Measurements from ENCODE around the gene ARMC2. TPM values are rescaled to one million over a fixed set of nuclear protein-coding genes. Genes with fewer than 3 reads are reported as not detected.

The ARMC2 gene
- total and polyA plus RNA-seq, 2 donors from 2014 or later: 1.9 to 12.7 TPM

DNA sequence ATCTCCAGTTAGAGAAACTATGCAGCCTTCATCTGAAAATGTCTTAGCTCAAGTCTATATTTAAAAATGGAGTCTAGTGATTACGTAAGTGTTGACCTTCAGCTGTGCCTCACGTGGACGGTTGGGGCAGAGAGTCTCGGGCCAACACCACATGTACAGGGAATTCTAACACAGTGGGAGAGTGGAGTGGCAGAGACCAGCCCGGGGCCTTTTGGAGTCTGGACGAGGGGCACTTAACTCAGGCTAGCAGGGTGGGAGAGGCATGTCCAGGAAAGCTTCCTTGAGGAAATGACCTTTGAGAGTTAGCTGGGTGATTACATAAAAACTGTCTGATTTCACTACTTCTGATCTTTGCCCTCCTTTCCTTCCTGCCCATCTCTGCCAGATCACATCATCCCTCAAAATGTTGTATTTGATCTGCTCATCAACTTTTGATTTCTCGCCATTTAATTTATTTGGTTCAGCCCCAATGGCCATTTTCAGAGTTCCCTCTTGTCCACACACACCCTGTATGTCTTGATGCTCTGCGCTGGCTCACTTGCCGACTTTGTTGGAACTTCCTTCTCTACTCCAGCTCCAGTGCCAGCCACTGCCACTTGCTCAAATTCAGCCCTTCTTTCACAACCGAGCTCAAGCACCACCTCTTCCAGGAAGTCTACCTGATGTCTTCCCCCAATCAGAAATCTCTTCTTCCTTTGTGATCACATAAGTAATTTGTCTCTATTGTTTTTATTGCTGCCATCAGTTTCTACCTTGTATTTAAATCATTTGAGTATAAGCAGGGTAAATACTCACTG lies 2.6 kb downstream of the ARMC2 start:
- intact Hi-C loops (cut with DNase I): no loop called here
- H3K27me3 ChIP-seq (ENCODE audit: control insufficient read depth, insufficient read depth, low read length): no peaks in the 10 kb centered on the region
- H3K4me3 ChIP-seq (ENCODE audit: low read length in 3 of 3): peak overlapping the region in 1 of 3 donors; percentile 18
- peaks cover 0 to 8% (median 6%) of the 10 kb centered on the region in 3 donors for H3K36me3 ChIP-seq (ENCODE audit: control insufficient read depth in 2 of 3, insufficient read depth in 3 of 3, low read length in 3 of 3)
- DNase-seq: no peak
- H3K9me3 ChIP-seq (ENCODE audit: control insufficient read depth in 2 of 3, insufficient read depth in 1 of 3, low read length in 3 of 3): no peaks in the 10 kb centered on the region
- TF ChIP-seq, protein P1, sequence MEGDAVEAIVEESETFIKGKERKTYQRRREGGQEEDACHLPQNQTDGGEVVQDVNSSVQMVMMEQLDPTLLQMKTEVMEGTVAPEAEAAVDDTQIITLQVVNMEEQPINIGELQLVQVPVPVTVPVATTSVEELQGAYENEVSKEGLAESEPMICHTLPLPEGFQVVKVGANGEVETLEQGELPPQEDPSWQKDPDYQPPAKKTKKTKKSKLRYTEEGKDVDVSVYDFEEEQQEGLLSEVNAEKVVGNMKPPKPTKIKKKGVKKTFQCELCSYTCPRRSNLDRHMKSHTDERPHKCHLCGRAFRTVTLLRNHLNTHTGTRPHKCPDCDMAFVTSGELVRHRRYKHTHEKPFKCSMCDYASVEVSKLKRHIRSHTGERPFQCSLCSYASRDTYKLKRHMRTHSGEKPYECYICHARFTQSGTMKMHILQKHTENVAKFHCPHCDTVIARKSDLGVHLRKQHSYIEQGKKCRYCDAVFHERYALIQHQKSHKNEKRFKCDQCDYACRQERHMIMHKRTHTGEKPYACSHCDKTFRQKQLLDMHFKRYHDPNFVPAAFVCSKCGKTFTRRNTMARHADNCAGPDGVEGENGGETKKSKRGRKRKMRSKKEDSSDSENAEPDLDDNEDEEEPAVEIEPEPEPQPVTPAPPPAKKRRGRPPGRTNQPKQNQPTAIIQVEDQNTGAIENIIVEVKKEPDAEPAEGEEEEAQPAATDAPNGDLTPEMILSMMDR (IDR thresholded peaks at IDR 0.05; ENCODE audit: borderline replicate concordance, extremely low read depth, insufficient read depth): no peak
- peak overlapping the region in 1 of 3 donors; percentile 17 for H3K9ac ChIP-seq (ENCODE audit: low read length in 3 of 3)
- FAIRE-seq: no peak
- peak overlapping the region; percentile 71 to 79 for H3K27ac ChIP-seq (ENCODE audit: low read depth in 2 of 2, low read length in 2 of 2)
- H3K4me1 ChIP-seq (ENCODE audit: control insufficient read depth in 2 of 3, insufficient read depth in 2 of 3, low read depth in 1 of 3, low read length in 3 of 3): peaks cover 2 to 12% (median 6%) of the 10 kb centered on the region in 3 donors

DNA sequence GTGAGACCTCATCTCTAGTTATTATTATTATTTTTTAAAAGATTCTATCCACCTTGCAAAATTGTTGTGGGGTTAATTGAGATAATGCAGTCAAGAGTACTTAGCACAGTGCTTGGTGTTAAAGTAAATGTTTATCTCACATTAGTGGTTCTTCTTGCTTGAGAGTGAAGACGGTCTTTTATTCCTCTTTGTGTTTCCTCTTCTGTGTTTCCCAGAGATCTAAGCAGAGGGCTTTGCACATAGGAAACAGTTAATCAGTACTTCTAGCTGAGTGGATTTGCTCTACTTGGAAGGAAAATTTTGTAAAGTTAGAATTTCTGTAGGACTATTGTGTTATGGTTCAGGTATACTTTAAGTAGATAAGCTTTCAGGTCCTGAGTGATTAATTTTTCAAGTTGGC lies 3.5 kb downstream of the ARMC2 start:
- Histone ChIP-seq H3K9ac (ENCODE audit: low read length in 3 of 3) (no peak overlapping the region), H3K27ac (ENCODE audit: low read depth in 2 of 2, low read length in 2 of 2) (no peak overlapping the region), H3K27me3 (ENCODE audit: control insufficient read depth, insufficient read depth, low read length) (no peaks in the 10 kb centered on the region), H3K4me3 (ENCODE audit: low read length in 3 of 3) (no peak overlapping the region), H3K4me1 (ENCODE audit: control insufficient read depth in 2 of 3, insufficient read depth in 2 of 3, low read depth in 1 of 3, low read length in 3 of 3) (peaks cover 2 to 12% (median 6%) of the 10 kb centered on the region in 3 donors), H3K36me3 (ENCODE audit: control insufficient read depth in 2 of 3, insufficient read depth in 3 of 3, low read length in 3 of 3) (peaks cover 0 to 11% (median 8%) of the 10 kb centered on the region in 3 donors), H3K9me3 (ENCODE audit: control insufficient read depth in 2 of 3, insufficient read depth in 1 of 3, low read length in 3 of 3) (no peaks in the 10 kb centered on the region)
- no peak for FAIRE-seq
- TF ChIP-seq, protein P1 (IDR thresholded peaks at IDR 0.05; ENCODE audit: borderline replicate concordance, extremely low read depth, insufficient read depth): no peak
- DNase-seq: no peak
- intact Hi-C loops (cut with DNase I): no loop called here

GRCh38 chr6:108853077-108853476 lies 4.9 kb downstream of the ARMC2 start:
- Histone ChIP-seq H3K4me1 (ENCODE audit: control insufficient read depth in 2 of 3, insufficient read depth in 2 of 3, low read depth in 1 of 3, low read length in 3 of 3) (peaks cover 0 to 9% (median 6%) of the 10 kb centered on the region in 3 donors), H3K9me3 (ENCODE audit: control insufficient read depth in 2 of 3, insufficient read depth in 1 of 3, low read length in 3 of 3) (peaks cover 0 to 3% (median 0%) of the 10 kb centered on the region in 3 donors), H3K4me3 (ENCODE audit: low read length in 3 of 3) (no peak overlapping the region), H3K9ac (ENCODE audit: low read length in 3 of 3) (no peak overlapping the region), H3K27ac (ENCODE audit: low read depth in 2 of 2, low read length in 2 of 2) (no peak overlapping the region), H3K36me3 (ENCODE audit: control insufficient read depth in 2 of 3, insufficient read depth in 3 of 3, low read length in 3 of 3) (peaks cover 0 to 13% (median 11%) of the 10 kb centered on the region in 3 donors), H3K27me3 (ENCODE audit: control insufficient read depth, insufficient read depth, low read length) (no peaks in the 10 kb centered on the region)
- TF ChIP-seq, protein P1 (IDR thresholded peaks at IDR 0.05; ENCODE audit: borderline replicate concordance, extremely low read depth, insufficient read depth): no peak
- intact Hi-C loops (cut with DNase I): no loop called here
- DNase-seq (no peak), FAIRE-seq (peak; percentile 3)

Data from kidney (tissue), 14 donors.